ENCODE results near the gene RYR3.

DNA sequence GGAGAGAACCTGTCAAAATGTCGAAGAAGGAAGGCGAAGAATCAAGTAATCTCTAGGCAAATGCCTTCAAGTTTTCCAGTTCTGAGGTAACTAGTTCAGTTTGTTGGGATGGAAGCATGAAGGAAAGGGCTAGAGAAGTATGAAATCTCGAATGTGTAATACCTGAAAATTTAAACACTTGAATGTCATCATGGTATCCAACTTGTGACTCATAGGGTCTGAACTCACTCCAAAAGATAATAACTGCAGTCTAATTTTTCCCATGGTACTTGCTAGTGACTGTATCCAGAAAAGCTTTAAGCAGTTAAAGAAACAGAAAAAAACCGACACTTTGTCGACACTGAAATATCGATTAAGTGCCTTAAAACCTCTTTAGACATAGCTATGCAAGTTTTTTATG lies 554.6 kb downstream of the RYR3 start:
- TF ChIP-seq, protein P1, sequence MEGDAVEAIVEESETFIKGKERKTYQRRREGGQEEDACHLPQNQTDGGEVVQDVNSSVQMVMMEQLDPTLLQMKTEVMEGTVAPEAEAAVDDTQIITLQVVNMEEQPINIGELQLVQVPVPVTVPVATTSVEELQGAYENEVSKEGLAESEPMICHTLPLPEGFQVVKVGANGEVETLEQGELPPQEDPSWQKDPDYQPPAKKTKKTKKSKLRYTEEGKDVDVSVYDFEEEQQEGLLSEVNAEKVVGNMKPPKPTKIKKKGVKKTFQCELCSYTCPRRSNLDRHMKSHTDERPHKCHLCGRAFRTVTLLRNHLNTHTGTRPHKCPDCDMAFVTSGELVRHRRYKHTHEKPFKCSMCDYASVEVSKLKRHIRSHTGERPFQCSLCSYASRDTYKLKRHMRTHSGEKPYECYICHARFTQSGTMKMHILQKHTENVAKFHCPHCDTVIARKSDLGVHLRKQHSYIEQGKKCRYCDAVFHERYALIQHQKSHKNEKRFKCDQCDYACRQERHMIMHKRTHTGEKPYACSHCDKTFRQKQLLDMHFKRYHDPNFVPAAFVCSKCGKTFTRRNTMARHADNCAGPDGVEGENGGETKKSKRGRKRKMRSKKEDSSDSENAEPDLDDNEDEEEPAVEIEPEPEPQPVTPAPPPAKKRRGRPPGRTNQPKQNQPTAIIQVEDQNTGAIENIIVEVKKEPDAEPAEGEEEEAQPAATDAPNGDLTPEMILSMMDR (IDR thresholded peaks at IDR 0.05; ENCODE audit: insufficient read depth, low read depth, low read length): no peak
- TF ChIP-seq EZH2 (IDR thresholded peaks at IDR 0.05; ENCODE audit: insufficient read depth, low read length): no peak

Measured in astrocyte (in vitro differentiated cells and primary cell).